Measurements from ENCODE around the gene ATP6V1F.

DNA sequence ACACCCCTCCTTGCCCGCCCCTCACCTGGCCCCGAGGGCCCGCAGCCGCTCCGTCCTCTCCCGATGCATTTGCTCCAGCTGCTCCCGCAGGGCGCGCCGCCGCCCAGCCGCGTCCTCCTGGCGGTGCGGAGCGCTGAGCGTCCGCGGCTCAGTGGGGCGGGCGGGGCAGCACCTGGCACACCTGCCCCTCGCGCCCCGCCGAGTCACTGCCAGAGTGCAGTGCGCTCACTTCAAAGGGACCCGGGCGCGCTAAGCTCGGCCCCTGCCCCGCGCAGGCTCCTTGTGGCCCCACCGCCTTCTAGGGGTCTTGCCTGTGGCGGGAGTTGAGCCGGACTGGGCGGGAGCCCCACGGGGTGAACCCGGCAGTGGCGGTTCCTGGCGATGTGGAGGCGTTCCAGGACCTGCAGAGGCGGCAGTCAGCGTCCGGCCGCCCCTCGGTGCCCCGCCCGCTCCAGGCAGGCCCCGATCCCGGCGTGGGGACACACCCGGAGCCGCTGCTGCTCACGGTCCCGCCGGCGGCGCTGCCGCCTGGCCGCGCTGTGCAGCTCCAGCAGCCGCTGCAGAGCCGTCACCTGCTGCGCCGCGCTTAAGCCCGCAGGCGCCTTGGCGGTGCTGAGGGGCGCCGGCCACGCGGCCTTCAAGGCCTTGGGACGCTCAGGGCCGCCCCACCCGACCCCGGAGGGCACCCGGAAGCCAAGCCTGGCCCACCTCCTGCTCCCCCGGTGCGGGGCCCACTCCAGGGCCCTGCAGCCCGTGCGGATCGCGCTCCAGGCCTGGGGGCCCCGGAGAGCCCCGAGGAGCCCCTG, 6.7 kb downstream of the ATP6V1F start:
- TF ChIP-seq, protein P1, sequence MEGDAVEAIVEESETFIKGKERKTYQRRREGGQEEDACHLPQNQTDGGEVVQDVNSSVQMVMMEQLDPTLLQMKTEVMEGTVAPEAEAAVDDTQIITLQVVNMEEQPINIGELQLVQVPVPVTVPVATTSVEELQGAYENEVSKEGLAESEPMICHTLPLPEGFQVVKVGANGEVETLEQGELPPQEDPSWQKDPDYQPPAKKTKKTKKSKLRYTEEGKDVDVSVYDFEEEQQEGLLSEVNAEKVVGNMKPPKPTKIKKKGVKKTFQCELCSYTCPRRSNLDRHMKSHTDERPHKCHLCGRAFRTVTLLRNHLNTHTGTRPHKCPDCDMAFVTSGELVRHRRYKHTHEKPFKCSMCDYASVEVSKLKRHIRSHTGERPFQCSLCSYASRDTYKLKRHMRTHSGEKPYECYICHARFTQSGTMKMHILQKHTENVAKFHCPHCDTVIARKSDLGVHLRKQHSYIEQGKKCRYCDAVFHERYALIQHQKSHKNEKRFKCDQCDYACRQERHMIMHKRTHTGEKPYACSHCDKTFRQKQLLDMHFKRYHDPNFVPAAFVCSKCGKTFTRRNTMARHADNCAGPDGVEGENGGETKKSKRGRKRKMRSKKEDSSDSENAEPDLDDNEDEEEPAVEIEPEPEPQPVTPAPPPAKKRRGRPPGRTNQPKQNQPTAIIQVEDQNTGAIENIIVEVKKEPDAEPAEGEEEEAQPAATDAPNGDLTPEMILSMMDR (IDR thresholded peaks at IDR 0.05) = peak in 2 of 4 experiments; percentile 31 to 49
- TF ChIP-seq POLR2A (IDR thresholded peaks at IDR 0.05) = peak in 1 of 2 donors; percentile 11
